ENCODE results near the gene SMIM31. TPM values are rescaled to one million over a fixed set of nuclear protein-coding genes. Genes with fewer than 3 reads are reported as not detected.

Gene SMIM31
- total and polyA plus RNA-seq, 9 of the 15 experiments (the other 6 are each of a cell fraction or from before 2014, with no cell fraction given) = not detected

GRCh38 chr4:164783976-164784375 lies 30.0 kb downstream of the SMIM31 start:
- Histone ChIP-seq H3K4me1 (replicated peaks in 1 of 2; ENCODE audit: control insufficient read depth in 2 of 2, insufficient read depth in 2 of 2, low read length in 2 of 2) (no peaks in the 10 kb centered on the region), H3K9me3 (replicated peaks; ENCODE audit: control insufficient read depth, insufficient read depth, low read depth, low read length) (no peaks in the 10 kb centered on the region), H3K4me3 (no peak overlapping the region), H3K9me1 (ENCODE audit: control insufficient read depth, insufficient read depth, low read length) (no peaks in the 10 kb centered on the region), H2AFZ (ENCODE audit: low read depth, low read length) (no peak overlapping the region), H3K27me3 (ENCODE audit: control insufficient read depth in 2 of 2, insufficient read depth in 2 of 2, low read length in 2 of 2) (no peaks in the 10 kb centered on the region; a peak in 1 of 5 replicates), H3K79me2 (ENCODE audit: control insufficient read depth, insufficient read depth, low read length) (no peaks in the 10 kb centered on the region), H4K20me1 (replicated peaks; ENCODE audit: control insufficient read depth, insufficient read depth, low read length) (no peaks in the 10 kb centered on the region), H3K4me2 (ENCODE audit: insufficient read depth, low read length) (no peak overlapping the region), H3K9ac (ENCODE audit: insufficient read depth in 1 of 2, low read depth in 2 of 2, low read length in 2 of 2) (no peak overlapping the region), H3K36me3 (ENCODE audit: control insufficient read depth, insufficient read depth, low read length) (no peaks in the 10 kb centered on the region), H3K27ac (ENCODE audit: extremely low read depth, low read depth, low read length) (no peak overlapping the region)
- in situ Hi-C loops (cut with MboI) (no loop called here), intact Hi-C loops (cut with micrococcal nuclease) (loop anchor here (5.0 kb wide), 1 partner anchor 313 kb away; no protein-coding TSS in a partner anchor)
- whole genome bisulfite sequencing (ENCODE audit: insufficient coverage, low coverage, missing lambda C conversion rate) = 2% methylated on average over 6 of the region's 6 CpGs
- no TSS peak for BruUV-seq (replicated peaks)
- no peak for FAIRE-seq
- TF ChIP-seq NCOA2 (IDR thresholded peaks at IDR 0.05; ENCODE audit: partially characterized antibody in 2 of 2) = no peak
- TF ChIP-seq ZFP30 (CRISPR knock-in tag; IDR thresholded peaks at IDR 0.05; ENCODE audit: borderline replicate concordance) = no peak
- TF ChIP-seq TFAP4 (CRISPR knock-in tag; IDR thresholded peaks at IDR 0.05; ENCODE audit: borderline replicate concordance) = no peak
- TF ChIP-seq SRSF3 (IDR thresholded peaks at IDR 0.05; ENCODE audit: insufficient read depth, low read length) = no peak
- TF ChIP-seq ZNF780A (CRISPR knock-in tag; IDR thresholded peaks at IDR 0.05) = no peak
- TF ChIP-seq IRF2 (CRISPR knock-in tag; IDR thresholded peaks at IDR 0.05) = no peak
- TF ChIP-seq MITF (IDR thresholded peaks at IDR 0.05) = no peak
- no peak; the same call in 2 of the 3 replicates for ATAC-seq
- POLR2A ChIA-PET = interaction anchor here (0.6 kb wide), 1 partner anchor 89 kb away, joined by 3 read pairs; no protein-coding TSS in a partner anchor
- no peak for DNase-seq (ENCODE audit: extremely low read depth in 1 of 4, low spot score in 3 of 4)
- CTCF ChIA-PET (ENCODE audit: low intra/inter-chr PET ratio) = no interaction called here
